Coronary artery (tissue), 2 donors: Measurements from ENCODE around the gene NOTCH2.

Experiments
- DNase-seq: peaks from one replicate; pipeline ENCODE4 v3.0.0-alpha.2; 2017; ENCODE audit warnings: low spot score
- H3K27ac ChIP-seq, 2 donors: fragments of 200-600 bp; sonication (generic); one replicate each; pipeline ENCODE4 v1.5.1; 2016 to 2019
- H3K4me3 ChIP-seq: fragments of 200-600 bp; sonication (generic); 2 replicates; pipeline ENCODE4 v1.5.1; 2016; ENCODE audit warnings: mild to moderate bottlenecking, moderate library complexity
- TF ChIP-seq, protein P1 (sequence below): fragments of 200-600 bp; sonication (generic); IDR thresholded peaks from one replicate; pipeline ENCODE4 v1.5.1; 2019; ENCODE audit warnings: antibody characterized with exemption

NOTCH2 gene

GRCh38 chr1:119943216-119943615 lies 126.2 kb downstream of the NOTCH2 start:
- TF ChIP-seq, protein P1, sequence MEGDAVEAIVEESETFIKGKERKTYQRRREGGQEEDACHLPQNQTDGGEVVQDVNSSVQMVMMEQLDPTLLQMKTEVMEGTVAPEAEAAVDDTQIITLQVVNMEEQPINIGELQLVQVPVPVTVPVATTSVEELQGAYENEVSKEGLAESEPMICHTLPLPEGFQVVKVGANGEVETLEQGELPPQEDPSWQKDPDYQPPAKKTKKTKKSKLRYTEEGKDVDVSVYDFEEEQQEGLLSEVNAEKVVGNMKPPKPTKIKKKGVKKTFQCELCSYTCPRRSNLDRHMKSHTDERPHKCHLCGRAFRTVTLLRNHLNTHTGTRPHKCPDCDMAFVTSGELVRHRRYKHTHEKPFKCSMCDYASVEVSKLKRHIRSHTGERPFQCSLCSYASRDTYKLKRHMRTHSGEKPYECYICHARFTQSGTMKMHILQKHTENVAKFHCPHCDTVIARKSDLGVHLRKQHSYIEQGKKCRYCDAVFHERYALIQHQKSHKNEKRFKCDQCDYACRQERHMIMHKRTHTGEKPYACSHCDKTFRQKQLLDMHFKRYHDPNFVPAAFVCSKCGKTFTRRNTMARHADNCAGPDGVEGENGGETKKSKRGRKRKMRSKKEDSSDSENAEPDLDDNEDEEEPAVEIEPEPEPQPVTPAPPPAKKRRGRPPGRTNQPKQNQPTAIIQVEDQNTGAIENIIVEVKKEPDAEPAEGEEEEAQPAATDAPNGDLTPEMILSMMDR = no peak
- no peak overlapping the region for H3K4me3 ChIP-seq
- no peak for DNase-seq
- no peak overlapping the region for H3K27ac ChIP-seq

DNA sequence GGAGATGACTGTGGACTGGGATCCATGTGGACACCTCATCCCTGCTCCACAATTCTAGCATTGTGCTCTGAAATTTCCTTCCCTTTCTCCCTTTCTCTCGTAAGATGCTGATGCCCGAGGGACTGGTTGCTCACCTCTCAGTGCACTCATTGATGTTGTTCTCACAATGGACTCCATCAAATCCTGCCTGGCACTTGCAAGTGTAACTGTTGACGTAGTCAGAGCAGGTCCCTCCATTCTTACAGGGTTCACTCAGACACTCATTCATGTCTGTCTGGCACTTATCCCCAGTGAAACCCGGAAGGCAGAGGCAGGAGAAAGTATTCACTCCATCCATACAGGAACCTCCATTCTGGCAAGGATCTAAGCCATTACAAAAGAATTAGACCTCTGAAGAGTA lies 128.1 kb downstream of the NOTCH2 start:
- Histone ChIP-seq H3K27ac (no peak overlapping the region), H3K4me3 (no peak overlapping the region)
- TF ChIP-seq, protein P1 = no peak
- DNase-seq = no peak

DNA sequence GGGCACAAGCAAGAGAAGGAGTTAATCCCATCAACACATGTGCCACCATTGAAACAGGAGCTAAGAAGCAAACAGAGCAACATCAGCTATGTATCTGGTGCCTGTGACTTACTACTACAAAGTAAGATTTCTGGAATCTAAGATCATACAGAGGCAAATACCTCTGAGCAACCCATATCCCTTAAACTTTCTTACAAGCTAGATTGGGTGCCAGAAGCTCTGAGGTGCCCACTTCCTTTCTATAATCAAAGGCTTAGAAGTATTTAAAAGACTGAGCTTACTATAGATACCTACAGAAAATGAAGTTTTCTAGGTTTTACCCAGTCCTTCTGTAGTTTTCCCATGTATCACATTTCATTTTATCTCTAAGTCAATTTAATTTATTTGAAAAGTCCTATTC lies 128.8 kb downstream of the NOTCH2 start:
- DNase-seq = no peak
- no peak overlapping the region for H3K4me3 ChIP-seq
- TF ChIP-seq, protein P1 = no peak
- H3K27ac ChIP-seq = no peak overlapping the region

DNA sequence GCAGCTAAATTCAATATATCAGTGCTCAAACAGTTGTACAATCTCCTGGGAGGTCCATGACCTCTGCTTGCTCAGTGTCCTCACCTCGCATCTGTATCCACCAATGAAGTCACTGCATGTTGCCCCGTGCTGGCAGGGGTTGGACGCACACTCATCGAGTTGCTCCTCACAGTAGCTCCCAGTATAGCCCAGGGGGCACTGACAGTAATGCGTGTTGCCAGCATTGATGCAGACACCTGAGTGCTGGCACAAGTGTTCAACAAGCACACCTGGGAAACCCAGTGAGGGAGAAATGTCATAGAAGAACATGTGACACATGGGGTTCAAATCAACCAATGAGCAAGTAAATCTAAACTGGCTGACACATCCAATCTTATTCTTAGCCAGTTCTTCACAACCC lies 132.3 kb downstream of the NOTCH2 start:
- H3K4me3 ChIP-seq = no peak overlapping the region
- TF ChIP-seq, protein P1 = no peak
- DNase-seq = no peak
- H3K27ac ChIP-seq = no peak overlapping the region

DNA sequence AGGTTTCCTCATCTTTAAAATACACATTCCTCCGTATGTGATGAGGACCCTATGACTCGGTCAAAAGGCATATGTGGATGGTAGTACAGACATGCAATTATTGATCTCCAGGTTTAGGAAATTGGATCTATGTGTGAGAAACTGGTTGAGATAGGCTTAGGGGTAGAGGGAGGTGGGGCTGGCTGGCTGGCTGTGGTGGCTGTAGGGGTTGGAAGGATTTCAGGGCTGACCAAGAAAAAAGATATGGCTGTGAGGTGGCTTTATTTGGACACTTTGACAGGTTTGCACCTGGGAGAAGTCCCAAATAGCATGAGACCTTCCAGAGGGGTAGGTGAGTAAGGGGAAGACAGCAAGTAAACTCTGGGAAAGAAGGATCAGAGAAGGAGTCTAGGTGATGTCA lies 133.5 kb downstream of the NOTCH2 start:
- H3K27ac ChIP-seq = no peak overlapping the region
- TF ChIP-seq, protein P1 = no peak
- DNase-seq = no peak
- H3K4me3 ChIP-seq = no peak overlapping the region

- no peak for DNase-seq
- no peak overlapping the region for H3K27ac ChIP-seq
- H3K4me3 ChIP-seq = no peak overlapping the region
- TF ChIP-seq, protein P1 = no peak
Observed at GRCh38 chr1:119935373-119935772, 134.1 kb downstream of the NOTCH2 start.

DNA sequence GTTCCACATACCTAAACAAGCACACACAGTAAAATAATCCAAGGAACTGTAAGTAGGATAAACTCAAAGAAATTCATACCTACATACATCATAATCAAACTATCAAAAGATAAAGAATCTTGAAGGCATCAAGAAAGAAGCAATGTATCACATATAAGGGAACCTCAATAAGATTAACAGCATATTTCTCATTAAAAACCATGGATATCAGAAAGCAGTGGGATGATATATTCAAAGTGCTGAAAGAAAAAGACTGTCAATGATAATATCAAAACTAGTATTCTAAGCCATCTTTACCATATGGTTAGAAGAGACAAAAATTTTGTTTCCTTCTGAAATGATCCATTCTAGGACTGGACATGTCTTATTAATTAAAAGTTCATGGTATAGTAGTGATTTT lies 136.1 kb downstream of the NOTCH2 start:
- Histone ChIP-seq H3K4me3 (no peak overlapping the region), H3K27ac (no peak overlapping the region)
- no peak for DNase-seq
- TF ChIP-seq, protein P1 = no peak
